Measurements from ENCODE around the gene PARP6. TPM values are rescaled to one million over a fixed set of nuclear protein-coding genes. Genes with fewer than 3 reads are reported as not detected.

Gene PARP6
- total RNA-seq, 1 donor from 2014 or later, result 78.6 TPM

DNA sequence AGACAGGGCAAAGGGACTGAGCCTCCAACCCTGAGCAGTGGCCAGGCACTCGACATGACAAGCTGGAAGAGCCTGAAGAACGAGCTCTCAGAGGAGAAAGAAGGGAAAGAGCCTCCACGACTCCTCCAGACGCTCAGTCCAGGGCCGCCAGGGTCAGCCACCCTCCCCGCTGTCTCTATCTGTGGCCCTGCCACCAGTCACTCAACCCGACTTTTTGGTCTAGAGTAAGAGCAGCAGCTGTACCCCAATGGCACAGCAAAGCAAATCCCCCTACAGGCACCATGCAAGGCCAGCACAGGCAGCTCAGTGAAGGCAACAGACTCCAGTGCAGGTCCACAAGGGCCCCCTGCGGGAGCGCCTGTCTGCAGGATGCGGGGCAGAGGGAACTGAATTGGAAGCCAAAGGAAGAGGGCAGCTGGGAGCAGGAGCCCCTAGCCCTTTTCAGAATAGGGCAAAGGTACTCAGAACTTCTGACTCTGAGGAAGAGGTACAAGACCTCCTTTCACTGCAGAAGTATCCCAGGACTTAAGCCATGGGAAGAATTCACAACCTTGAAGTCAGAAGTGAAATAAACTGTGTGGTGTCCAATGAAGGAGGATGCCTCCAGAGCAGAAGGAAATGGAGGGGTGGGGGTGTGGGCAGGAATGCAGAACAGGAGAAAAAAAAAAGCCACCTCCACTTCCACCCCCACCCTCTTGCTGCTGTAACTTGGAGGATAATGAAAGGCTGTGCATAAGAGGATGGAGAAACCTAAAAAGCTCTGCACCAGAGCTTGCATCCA is 66.3 kb downstream of the PARP6 start:
- Mint-ChIP-seq H3K9me3 (no peaks in the 10 kb centered on the region), H3K27me3 (no peaks in the 10 kb centered on the region), H3K36me3 (ENCODE audit: low read depth) (peaks cover 87% of the 10 kb centered on the region), H3K27ac (peak overlapping the region; percentile 29), H3K4me3 (no peak overlapping the region), H3K4me1 (peaks cover 32% of the 10 kb centered on the region)
- no peak for DNase-seq
- intact Hi-C loops (cut with micrococcal nuclease), result loop anchor here (2.0 kb wide), 1 partner anchor 21 kb away; no protein-coding TSS in a partner anchor

DNA sequence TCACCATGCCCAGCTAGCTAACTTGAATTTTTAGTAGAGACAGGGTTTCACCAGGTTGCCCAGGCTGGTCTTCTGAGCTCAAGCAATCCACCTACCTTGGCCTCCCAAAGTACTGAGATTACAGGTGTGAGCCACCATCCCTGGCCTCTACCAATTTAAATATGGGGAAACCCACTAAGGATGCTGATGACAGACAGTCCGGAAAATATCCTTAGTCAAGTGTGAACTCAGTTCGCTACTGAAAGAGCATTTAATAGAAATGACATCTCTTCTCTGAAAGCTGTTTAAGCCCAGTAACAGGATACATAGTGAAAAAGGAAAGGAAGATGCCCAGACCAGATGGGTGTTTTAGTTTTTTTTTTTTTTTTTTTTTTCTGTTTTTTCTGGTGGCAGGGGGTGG is 67.1 kb downstream of the PARP6 start:
- Mint-ChIP-seq H3K4me1 (peaks cover 34% of the 10 kb centered on the region), H3K36me3 (ENCODE audit: low read depth) (peaks cover 88% of the 10 kb centered on the region), H3K9me3 (no peaks in the 10 kb centered on the region), H3K4me3 (no peak overlapping the region), H3K27me3 (no peaks in the 10 kb centered on the region), H3K27ac (no peak overlapping the region)
- no peak for DNase-seq
- intact Hi-C loops (cut with micrococcal nuclease), result no loop called here

DNA sequence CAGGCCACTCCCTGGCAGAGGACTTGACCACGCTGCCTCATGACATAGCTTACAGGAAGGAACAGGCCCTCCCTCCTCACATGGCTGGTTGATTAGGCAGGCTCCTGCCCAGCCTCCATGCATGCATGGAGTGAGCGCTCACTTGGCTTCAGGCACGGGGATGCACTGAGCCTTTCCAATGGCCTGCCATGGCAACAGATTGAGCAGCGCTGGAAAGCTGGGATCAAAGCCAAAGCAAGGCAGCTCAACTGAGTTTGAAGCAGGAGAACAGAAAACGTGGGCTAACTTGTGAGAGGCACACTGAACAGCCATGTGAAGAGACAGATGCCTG is 68.9 kb downstream of the PARP6 start:
- Mint-ChIP-seq H3K4me3 (no peak overlapping the region), H3K27me3 (no peaks in the 10 kb centered on the region), H3K36me3 (ENCODE audit: low read depth) (peaks cover 90% of the 10 kb centered on the region), H3K4me1 (peaks cover 33% of the 10 kb centered on the region), H3K27ac (peak overlapping the region; percentile 43), H3K9me3 (no peaks in the 10 kb centered on the region)
- DNase-seq, result no peak
- intact Hi-C loops (cut with micrococcal nuclease), result no loop called here

DNA sequence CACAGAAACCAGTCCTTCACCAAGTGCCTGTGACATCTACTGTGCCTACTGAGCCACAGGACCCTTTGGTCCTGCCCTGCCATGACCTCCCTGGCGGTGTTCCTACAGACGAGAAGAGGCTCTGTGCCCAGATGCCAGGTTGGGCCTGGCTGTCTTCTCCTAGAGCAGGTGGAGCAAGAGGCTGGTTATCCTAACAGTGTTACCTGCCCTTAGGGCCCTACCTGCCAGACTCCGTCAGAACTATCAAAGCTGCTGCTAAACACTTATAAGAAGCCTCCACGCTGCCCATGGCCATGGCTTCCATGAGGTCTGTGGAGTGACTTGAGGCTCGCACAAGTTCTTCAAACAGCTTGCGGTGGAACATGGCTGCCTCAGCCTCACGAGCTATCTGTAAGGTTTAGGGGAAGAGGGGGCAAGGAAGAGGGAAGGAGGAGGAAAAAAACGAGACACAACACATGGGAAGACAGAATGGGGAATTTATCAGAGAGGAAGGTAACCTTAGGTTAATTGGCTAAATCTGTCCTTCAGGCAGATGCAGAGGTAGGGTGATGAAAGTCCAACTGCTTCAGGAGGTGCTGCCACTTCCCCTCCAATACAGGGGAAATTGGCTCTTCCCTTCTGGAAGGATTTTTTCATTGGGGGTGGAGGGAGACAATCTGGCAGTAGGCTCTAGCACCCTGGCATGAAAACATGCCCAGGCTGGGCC is 69.4 kb downstream of the PARP6 start:
- no peak overlapping the region for H3K4me3 Mint-ChIP-seq
- peaks cover 90% of the 10 kb centered on the region for H3K36me3 Mint-ChIP-seq (ENCODE audit: low read depth)
- peaks cover 34% of the 10 kb centered on the region for H3K4me1 Mint-ChIP-seq
- no peak for DNase-seq
- intact Hi-C loops (cut with micrococcal nuclease), result no loop called here
- no peaks in the 10 kb centered on the region for H3K9me3 Mint-ChIP-seq
- peaks cover 2% of the 10 kb centered on the region for H3K27me3 Mint-ChIP-seq
- H3K27ac Mint-ChIP-seq, result peak overlapping the region; percentile 43

DNA sequence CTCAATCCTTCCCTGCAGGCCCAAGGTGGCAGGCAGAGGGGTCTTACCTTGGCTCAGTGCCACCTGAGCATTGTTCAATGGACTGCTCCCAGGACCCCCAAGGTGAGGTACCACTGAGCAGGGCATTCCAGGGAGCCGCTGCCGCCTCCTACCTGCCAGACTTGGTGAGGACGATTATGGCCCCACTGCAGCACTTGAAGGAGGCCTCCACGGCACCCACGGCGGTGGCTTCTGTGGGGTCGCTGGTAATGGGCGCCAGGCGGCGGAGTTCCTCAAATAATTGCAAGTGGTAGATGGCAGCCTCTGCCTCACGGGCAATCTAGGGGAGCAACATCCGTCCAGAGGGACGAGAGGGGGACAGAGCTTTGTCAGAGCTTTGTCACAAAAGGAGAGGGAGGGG is 70.1 kb downstream of the PARP6 start:
- Mint-ChIP-seq H3K27ac (no peak overlapping the region), H3K4me1 (peaks cover 37% of the 10 kb centered on the region), H3K36me3 (ENCODE audit: low read depth) (peaks cover 88% of the 10 kb centered on the region), H3K9me3 (no peaks in the 10 kb centered on the region), H3K27me3 (peaks cover 5% of the 10 kb centered on the region), H3K4me3 (no peak overlapping the region)
- intact Hi-C loops (cut with micrococcal nuclease), result no loop called here
- no peak for DNase-seq

DNA sequence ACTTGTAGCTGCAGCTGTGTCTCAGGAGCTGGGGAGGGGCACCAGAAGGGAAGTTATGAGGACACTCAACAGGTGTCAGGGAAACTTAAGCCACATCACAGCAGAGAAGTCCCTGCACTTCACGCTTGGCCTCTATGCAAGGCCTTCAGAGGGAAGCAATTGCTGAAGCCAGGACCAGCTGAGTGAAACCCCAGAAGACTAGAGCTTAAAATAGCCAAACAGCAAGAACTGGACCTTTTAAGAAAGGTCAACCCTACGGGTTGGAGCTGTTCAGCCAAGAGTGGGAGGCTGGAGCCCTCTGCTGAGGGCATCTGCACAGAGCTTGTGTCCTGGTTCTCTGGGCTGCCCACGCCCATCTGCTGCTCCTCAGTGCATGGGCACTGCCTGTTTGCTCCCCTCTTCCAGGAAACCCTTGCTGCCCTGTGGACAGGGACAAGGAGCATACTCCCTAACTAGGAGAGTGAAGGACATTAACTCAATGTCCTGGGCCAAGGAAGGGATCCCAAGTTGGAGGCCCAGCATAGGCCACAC is 70.9 kb downstream of the PARP6 start:
- intact Hi-C loops (cut with micrococcal nuclease), result no loop called here

DNA sequence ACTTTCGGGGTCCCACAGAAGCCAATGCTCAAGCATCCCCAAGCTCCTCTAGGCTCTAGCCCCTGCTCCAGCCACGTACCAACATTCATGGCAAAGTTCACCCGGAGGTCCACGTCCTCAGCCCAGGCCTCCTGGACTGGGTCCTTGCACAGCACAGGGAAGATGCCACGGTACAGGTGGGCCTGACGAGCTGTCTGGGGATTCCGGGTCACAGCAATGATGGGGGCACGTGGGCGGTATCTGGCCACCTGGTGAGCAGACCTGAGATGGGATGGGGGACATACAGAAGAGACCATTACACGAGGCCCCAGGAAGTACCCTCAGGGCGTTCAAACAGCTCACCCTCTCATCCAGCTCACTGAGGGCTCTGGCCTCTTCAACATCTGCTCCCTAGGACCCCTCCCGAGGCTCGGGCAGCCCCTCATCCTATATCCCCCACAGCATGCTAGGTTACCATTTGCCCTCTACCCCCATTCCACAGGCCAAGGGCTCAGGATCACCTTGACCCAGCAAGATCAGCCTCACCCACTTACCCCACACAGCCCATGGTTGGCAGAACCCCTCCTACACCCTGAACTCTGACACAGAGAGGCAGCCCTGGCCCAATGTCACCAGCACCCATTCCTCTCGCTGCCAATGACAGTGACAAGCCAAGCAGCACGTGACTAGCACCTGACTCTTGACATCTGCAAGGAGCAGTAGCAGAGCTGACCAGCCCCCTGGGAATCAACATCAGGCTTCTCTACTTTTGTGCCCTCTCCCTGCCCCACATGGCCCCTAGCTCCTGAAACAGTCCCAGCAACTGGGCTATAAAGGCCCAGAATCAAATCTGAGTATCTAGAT is 71.7 kb downstream of the PARP6 start:
- intact Hi-C loops (cut with micrococcal nuclease), result no loop called here
- H3K4me3 Mint-ChIP-seq, result no peak overlapping the region
- peak overlapping the region; percentile 42 for H3K27ac Mint-ChIP-seq
- H3K36me3 Mint-ChIP-seq (ENCODE audit: low read depth), result peaks cover 74% of the 10 kb centered on the region
- peaks cover 9% of the 10 kb centered on the region for H3K27me3 Mint-ChIP-seq
- no peak for DNase-seq
- peaks cover 26% of the 10 kb centered on the region for H3K4me1 Mint-ChIP-seq
- H3K9me3 Mint-ChIP-seq, result no peaks in the 10 kb centered on the region

More for the DNA sequence above, 70.9 kb downstream of the PARP6 start:
- peaks cover 7% of the 10 kb centered on the region for H3K27me3 Mint-ChIP-seq
- peaks cover 82% of the 10 kb centered on the region for H3K36me3 Mint-ChIP-seq (ENCODE audit: low read depth)
- H3K4me3 Mint-ChIP-seq, result no peak overlapping the region
- no peak for DNase-seq
- peaks cover 30% of the 10 kb centered on the region for H3K4me1 Mint-ChIP-seq
- H3K27ac Mint-ChIP-seq, result no peak overlapping the region
- H3K9me3 Mint-ChIP-seq, result no peaks in the 10 kb centered on the region

DNA sequence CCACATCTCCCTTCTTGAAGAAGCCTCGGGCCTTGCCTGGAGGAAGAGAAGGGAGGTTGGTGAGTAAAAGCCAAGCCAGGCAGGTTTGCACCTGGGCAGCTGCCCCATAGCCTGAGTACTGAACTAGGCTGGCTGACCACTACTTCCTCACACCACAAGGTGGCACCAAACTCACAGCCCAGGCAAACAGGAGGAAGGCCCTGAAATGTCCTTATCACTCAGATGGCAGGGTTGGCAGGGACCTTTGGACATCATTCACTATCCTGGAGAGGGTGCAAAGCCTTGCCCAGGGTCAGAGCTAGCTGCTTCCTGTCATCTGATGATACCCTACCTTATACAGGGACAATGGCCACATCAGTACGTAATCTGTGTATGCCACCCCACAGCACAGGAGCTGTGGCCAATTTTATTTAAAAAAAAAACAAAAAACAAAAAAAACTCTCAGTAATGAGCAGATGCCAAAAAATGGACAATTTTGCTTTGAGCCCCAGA is 72.6 kb downstream of the PARP6 start:
- intact Hi-C loops (cut with micrococcal nuclease), result loop anchor here (2.0 to 5.0 kb wide), 2 partner anchors 33 to 73 kb away; partner anchors contain the start of genes PARP6 and PKM
- H3K36me3 Mint-ChIP-seq (ENCODE audit: low read depth), result peaks cover 66% of the 10 kb centered on the region
- peak; percentile 92 for DNase-seq
- H3K4me1 Mint-ChIP-seq, result peaks cover 25% of the 10 kb centered on the region
- no peak overlapping the region for H3K27ac Mint-ChIP-seq
- H3K4me3 Mint-ChIP-seq, result no peak overlapping the region
- peaks cover 9% of the 10 kb centered on the region for H3K27me3 Mint-ChIP-seq
- no peaks in the 10 kb centered on the region for H3K9me3 Mint-ChIP-seq

DNA sequence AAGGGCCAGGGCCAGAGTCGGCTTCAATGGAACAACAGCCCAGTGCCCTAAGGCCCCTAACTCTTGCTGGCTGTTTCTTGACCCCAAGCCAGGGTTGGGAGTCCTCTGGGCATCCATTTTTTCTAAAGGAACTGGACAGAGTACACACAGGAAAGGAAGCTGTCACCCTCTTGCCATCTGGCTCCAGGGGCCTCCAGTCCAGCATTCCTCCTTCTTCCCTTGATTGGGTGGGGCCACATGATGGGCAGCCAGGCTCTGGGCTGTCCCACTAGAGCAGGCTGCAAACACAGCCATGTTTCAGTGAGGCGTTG is 73.2 kb downstream of the PARP6 start:
- H3K4me1 Mint-ChIP-seq, result peaks cover 21% of the 10 kb centered on the region
- no peak overlapping the region for H3K4me3 Mint-ChIP-seq
- DNase-seq, result no peak
- intact Hi-C loops (cut with micrococcal nuclease), result loop anchor here (2.0 to 5.0 kb wide), 2 partner anchors 33 to 74 kb away; partner anchors contain the start of genes PARP6 and PKM
- H3K36me3 Mint-ChIP-seq (ENCODE audit: low read depth), result peaks cover 60% of the 10 kb centered on the region
- no peak overlapping the region for H3K27ac Mint-ChIP-seq
- H3K27me3 Mint-ChIP-seq, result peaks cover 11% of the 10 kb centered on the region
- H3K9me3 Mint-ChIP-seq, result no peaks in the 10 kb centered on the region

DNA sequence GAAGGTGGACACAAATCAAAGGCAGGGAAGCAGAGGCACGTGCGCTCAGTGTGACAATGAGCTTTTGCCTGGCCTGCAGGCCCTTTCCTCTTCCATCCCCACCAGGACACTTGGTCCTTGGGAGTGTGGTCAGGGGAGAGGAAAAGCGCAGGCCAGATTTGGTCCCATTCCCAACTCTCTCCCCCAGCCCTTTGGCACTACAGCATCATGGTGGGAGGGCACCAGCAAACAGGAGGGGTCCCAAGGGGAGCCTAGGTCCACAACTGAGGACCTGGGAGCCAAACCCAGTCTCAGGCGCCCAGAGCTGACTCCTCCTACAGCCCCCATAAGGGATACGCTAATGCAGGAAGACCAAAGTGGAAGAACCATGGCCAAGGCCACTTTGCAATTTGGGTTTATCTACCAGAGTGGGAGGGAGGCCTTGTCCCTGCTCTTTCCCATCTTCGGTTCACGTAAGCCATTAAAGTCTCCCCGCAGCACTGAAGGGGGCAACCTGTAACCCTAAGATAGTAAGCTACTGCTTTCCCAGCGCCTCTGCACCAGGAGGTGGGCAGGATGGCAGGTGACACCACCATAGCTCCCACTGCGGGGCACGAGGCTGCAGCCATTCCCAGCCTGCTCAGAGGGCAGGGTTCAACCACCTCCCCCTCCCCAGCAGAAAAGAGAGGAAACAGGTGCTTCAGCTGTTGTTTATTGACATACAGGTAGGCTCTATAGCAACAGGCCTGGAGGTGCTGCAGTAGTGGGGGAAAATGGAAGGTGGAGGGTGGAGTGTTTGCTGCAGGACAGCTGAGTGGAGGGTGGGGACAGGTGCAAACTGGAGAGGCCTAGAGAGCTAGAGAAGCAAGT is 73.8 kb downstream of the PARP6 start:
- H3K9me3 Mint-ChIP-seq, result no peaks in the 10 kb centered on the region
- peaks cover 21% of the 10 kb centered on the region for H3K4me1 Mint-ChIP-seq
- intact Hi-C loops (cut with micrococcal nuclease), result loop anchor here (2.0 to 5.0 kb wide), 2 partner anchors 34 to 74 kb away; partner anchors contain the start of genes PARP6 and PKM
- H3K36me3 Mint-ChIP-seq (ENCODE audit: low read depth), result peaks cover 54% of the 10 kb centered on the region
- H3K27ac Mint-ChIP-seq, result no peak overlapping the region
- H3K4me3 Mint-ChIP-seq, result peak overlapping the region; percentile 69
- DNase-seq, result no peak
- peaks cover 12% of the 10 kb centered on the region for H3K27me3 Mint-ChIP-seq

DNA sequence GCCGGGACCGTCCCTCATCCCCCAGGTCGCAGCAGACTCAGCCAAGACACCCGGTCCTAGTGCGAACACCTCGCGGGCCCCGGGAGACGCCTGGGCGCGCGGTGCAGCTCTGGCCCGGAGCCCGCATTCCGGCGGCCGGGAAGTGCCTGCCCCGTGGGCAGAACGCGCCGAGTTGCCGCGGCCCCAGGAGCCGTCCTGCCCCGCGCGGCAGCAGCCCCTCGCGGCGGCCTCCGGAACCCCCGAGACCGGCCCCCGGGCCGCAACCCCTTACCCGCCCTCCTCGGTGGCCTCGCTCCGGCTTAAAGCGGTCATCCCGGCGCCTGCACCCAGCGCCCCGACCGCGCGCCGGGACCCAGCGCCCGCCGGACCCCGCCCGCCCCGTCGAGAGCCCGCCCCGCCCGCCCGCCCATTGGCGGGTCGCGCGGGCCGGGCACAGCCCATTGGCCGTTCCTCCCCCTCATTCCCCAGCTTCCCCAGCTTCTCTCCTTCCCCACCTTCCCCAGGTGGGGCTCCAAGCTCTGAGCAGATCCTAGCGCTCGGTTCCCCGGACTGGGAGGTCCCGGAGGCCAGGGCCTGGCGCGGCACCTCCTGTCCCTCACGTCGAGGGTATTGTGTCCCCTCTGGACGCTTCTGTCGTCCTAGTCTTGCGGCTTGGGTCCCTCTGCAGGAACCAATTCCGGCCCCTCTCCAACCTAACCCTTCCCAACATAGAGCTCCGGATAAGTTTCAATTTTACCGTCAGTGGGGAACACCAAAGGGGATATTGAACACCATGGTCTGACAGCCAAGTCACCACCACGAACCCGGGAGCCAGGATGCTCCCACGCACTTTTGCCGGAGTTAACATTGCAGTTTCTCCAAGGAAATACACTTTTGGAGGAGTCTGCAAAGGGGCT is 74.6 kb downstream of the PARP6 start, which contains the start of gene GRAMD2A:
Gene GRAMD2A, minus strand, starts transcription at position 328 of the 896 bp plus-strand sequence.
- H3K9me3 Mint-ChIP-seq, result no peaks in the 10 kb centered on the region
- H3K27me3 Mint-ChIP-seq, result peaks cover 13% of the 10 kb centered on the region
- peak; percentile 76 for DNase-seq
- intact Hi-C loops (cut with micrococcal nuclease), result loop anchor here (2.0 to 5.0 kb wide), 2 partner anchors 35 to 75 kb away; partner anchors contain the start of genes PARP6 and PKM
- peak within 1 kb of the TSS; percentile 69 for H3K4me3 Mint-ChIP-seq
- no peak within 1 kb of the TSS for H3K27ac Mint-ChIP-seq
- H3K4me1 Mint-ChIP-seq, result peaks cover 17% of the 10 kb centered on the region
- H3K36me3 Mint-ChIP-seq (ENCODE audit: low read depth), result peaks cover 45% of the 10 kb centered on the region

DNA sequence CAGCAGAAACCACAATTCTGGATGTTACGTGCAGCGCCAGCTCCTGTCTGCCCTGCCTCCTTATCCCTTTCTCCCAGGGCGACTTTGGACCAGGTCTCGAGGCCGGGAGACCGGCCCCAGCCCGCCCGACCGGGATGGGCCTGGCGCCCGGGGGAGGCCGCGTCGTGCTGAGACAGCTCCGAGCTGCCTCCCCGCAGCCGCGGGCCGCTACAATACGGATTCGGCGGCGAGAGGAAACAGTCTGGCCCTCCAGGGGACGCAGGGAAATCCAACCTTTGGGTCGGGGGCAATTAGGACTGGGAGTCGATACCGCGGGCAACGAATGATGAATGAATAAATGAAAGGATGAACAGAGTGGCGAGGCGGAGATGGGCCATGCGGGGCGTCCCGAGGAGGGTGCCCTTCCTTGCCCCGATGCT is 75.3 kb downstream of the PARP6 start:
- H3K9me3 Mint-ChIP-seq, result no peaks in the 10 kb centered on the region
- no peak overlapping the region for H3K27ac Mint-ChIP-seq
- H3K4me3 Mint-ChIP-seq, result no peak overlapping the region
- H3K27me3 Mint-ChIP-seq, result peaks cover 17% of the 10 kb centered on the region
- no peak for DNase-seq
- intact Hi-C loops (cut with micrococcal nuclease), result loop anchor here (5.0 kb wide), 1 partner anchor 35 kb away; the partner anchor contains the start of gene PKM
- H3K4me1 Mint-ChIP-seq, result peaks cover 17% of the 10 kb centered on the region
- peaks cover 42% of the 10 kb centered on the region for H3K36me3 Mint-ChIP-seq (ENCODE audit: low read depth)
